HepG2 (cell line): ENCODE measurements around the gene ESR1. TPM values are rescaled to one million over a fixed set of nuclear protein-coding genes. Genes with fewer than 3 reads are reported as not detected.

Experiments used
- BHLHE40 ChIP-seq: IDR thresholded peaks from 2 replicates; pipeline ENCODE4 v1.6.1; 2011; ENCODE audit warnings: low read length, improper control_type of control experiment
- ELF3 ChIP-seq: IDR thresholded peaks from 2 replicates; pipeline ENCODE4 v1.6.1; 2016; ENCODE audit warnings: missing genetic modification reagents, missing compliant biosample characterization
- FOXA3 ChIP-seq: IDR thresholded peaks from 2 replicates; pipeline ENCODE4 v1.6.1; 2016; ENCODE audit warnings: missing genetic modification reagents, missing compliant biosample characterization
- FOXK2 ChIP-seq: fragments of 450-650 bp; IDR thresholded peaks from 2 replicates; pipeline ENCODE4 v1.6.1; 2016
- FOXP1 ChIP-seq, 2 experiments: fragments of 450-650 bp in 1 of 2; IDR thresholded peaks; 2 replicates each; pipeline ENCODE4 v1.6.1; 2017 to 2018; ENCODE audit warnings: antibody characterized with exemption in 1 of 2
- HHEX ChIP-seq: IDR thresholded peaks from 2 replicates; pipeline ENCODE4 v1.6.1; 2016; ENCODE audit warnings: control low read depth
- HMG20A ChIP-seq: IDR thresholded peaks from 2 replicates; pipeline ENCODE4 v1.6.1; 2016; ENCODE audit warnings: borderline replicate concordance
- MED1 ChIP-seq: sonication (generic); formaldehyde crosslinking; IDR thresholded peaks from 2 replicates; pipeline ENCODE4 v1.4.0; 2020; ENCODE audit warnings: missing genetic modification reagents
- NFIC ChIP-seq: IDR thresholded peaks from 2 replicates; pipeline ENCODE4 v1.6.1; 2012; ENCODE audit warnings: mild to moderate bottlenecking, low read length, inconsistent platforms
- NKX3-1 ChIP-seq: sonication (generic); formaldehyde crosslinking; IDR thresholded peaks from 2 replicates; pipeline ENCODE4 v1.5.0; 2020; ENCODE audit warnings: missing genetic modification reagents
- NR1H2 ChIP-seq: sonication (generic); formaldehyde crosslinking; IDR thresholded peaks from 2 replicates; pipeline ENCODE4 v1.8.1; 2022; ENCODE audit warnings: low read depth, missing genetic modification reagents, borderline replicate concordance
- RBM22 ChIP-seq: fragments of 200-400 bp; formaldehyde crosslinking; optimal IDR thresholded peaks from 2 replicates; pipeline ENCODE3; 2017; ENCODE audit warnings: mild to moderate bottlenecking, low read length, moderate library complexity
- RXRB ChIP-seq: IDR thresholded peaks from 2 replicates; pipeline ENCODE4 v1.6.1; 2016; ENCODE audit warnings: borderline replicate concordance, missing genetic modification reagents, missing compliant biosample characterization
- SP4 ChIP-seq: sonication (generic); formaldehyde crosslinking; IDR thresholded peaks from 2 replicates; pipeline ENCODE4 v1.8.1; 2023; ENCODE audit warnings: mild to moderate bottlenecking, missing genetic modification reagents
- STAG1 ChIP-seq: sonication (generic); formaldehyde crosslinking; IDR thresholded peaks from 2 replicates; pipeline ENCODE4 v1.4.0; 2020; ENCODE audit warnings: missing genetic modification reagents
- TBL1XR1 ChIP-seq: fragments of 150-350 bp; IDR thresholded peaks from 2 replicates; pipeline ENCODE4 v1.6.1; 2014; ENCODE audit warnings: borderline replicate concordance, low read length; ENCODE audit not compliant: partially characterized antibody
- ZNF569 ChIP-seq: sonication (generic); formaldehyde crosslinking; IDR thresholded peaks from 2 replicates; pipeline ENCODE4 v1.5.0; 2020; ENCODE audit warnings: mild to moderate bottlenecking, missing genetic modification reagents, moderate library complexity, borderline replicate concordance
- ZNF652 ChIP-seq: IDR thresholded peaks from 2 replicates; pipeline ENCODE4 v1.6.1; 2016; ENCODE audit warnings: low read depth, borderline replicate concordance
- ZNF891 ChIP-seq: sonication (generic); formaldehyde crosslinking; IDR thresholded peaks from 2 replicates; pipeline ENCODE4 v1.5.0; 2020; ENCODE audit warnings: mild to moderate bottlenecking, missing genetic modification reagents
- polyA plus RNA-seq, 8 experiments: library from polyadenylated mRNA; depleted of rRNA in 3 of 8; stranded (reverse) in 7 of 8; unstranded in 1 of 8; fragments of >200 nt; fragmentation: Illumina TruSeq in 4 of 8; extraction: Trizol in 4 of 8; gene quantifications; 2 replicates each; pipeline versions ENCODE4 v1.2.1 to v1.2.3, GENCODE V29; 2011 to 2016; ENCODE audit warnings: low read depth in 4 of 8, missing spikeins in 1 of 8, mixed read lengths in 1 of 8; ENCODE audit not compliant: insufficient read depth in 1 of 8
- total RNA-seq, 5 experiments: library from RNA; depleted of rRNA; stranded (reverse); fragments of >200 nt; fragmentation: Illumina TruSeq; extraction: Trizol; gene quantifications; 2 replicates each; pipeline ENCODE4 v1.2.3, GENCODE V29; 2016; ENCODE audit warnings: low read depth in 1 of 5
- TF ChIP-seq, protein P1 (sequence below): IDR thresholded peaks from 2 replicates; pipeline ENCODE4 v1.6.1; 2016; ENCODE audit warnings: low read depth
- TF ChIP-seq, protein P2 (sequence below), 2 experiments: fragments of 450-650 bp in 1 of 2; sonication (generic) in 1 of 2; formaldehyde crosslinking; IDR thresholded peaks; 2 replicates each; pipeline versions ENCODE4 v1.5.0 to v1.8.0; 2020 to 2022; ENCODE audit warnings: mild to moderate bottlenecking in 1 of 2, missing genetic modification reagents in 1 of 2
- TF ChIP-seq, protein P3 (sequence below): sonication (generic); formaldehyde crosslinking; IDR thresholded peaks from 2 replicates; pipeline ENCODE4 v1.8.0; 2022; ENCODE audit warnings: mild to moderate bottlenecking, missing genetic modification reagents; ENCODE audit not compliant: insufficient replicate concordance
- TF ChIP-seq, protein P4 (sequence below): IDR thresholded peaks from 2 replicates; pipeline ENCODE4 v1.6.1; 2012; ENCODE audit warnings: low read depth, low read length, improper control_type of control experiment
- TF ChIP-seq, protein P5 (sequence below): fragments of 450-650 bp; IDR thresholded peaks from 2 replicates; pipeline ENCODE4 v1.6.1; 2016

ESR1 gene
- total and polyA plus RNA-seq, 2 of the 13 experiments (the other 11 are each of a cell fraction or from before 2014, with no cell fraction given), result not detected

DNA sequence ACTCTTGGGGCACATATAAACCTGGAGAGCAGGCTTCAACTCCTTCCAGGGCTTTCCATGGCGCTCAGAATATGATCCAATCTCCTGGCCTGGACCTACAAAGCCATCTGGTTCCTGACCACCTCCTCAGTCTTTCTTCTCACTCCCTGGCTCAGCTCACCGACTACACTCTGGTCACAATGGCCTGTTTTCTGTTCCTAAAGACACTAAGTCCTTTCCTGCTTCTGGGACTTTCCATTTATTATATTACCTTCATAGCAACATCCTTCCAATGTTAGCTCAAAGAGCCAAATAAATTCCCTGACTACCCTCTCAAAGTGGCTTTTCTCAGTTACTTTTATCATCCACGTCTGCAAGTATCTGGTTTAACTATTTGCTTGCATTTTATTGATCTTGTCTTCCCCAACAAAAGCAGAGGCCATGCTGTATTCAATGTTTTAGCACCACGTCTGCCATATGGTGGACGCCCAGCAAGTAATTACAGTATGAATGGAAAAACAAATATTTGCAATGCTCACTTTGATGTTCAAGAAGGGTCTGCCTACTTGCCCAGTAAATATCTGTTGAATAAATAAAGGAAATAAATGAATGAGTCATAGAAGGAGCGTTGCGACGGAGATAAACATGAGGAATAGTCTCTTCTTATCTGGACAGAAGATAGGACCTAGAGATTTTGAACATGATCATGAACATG is 328.4 kb downstream of the ESR1 start (continued):
- TF ChIP-seq, protein P1, sequence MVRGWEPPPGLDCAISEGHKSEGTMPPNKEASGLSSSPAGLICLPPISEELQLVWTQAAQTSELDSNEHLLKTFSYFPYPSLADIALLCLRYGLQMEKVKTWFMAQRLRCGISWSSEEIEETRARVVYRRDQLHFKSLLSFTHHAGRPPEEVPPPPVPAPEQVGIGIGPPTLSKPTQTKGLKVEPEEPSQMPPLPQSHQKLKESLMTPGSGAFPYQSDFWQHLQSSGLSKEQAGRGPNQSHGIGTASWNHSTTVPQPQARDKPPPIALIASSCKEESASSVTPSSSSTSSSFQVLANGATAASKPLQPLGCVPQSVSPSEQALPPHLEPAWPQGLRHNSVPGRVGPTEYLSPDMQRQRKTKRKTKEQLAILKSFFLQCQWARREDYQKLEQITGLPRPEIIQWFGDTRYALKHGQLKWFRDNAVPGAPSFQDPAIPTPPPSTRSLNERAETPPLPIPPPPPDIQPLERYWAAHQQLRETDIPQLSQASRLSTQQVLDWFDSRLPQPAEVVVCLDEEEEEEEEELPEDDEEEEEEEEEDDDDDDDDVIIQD (CRISPR knock-in tag), result peak; percentile 93; the same call in 1 of the 2 replicates
- TF ChIP-seq MED1 (peak; percentile 88), ELF3 (CRISPR knock-in tag) (peak; percentile 85), STAG1 (no peak), FOXA3 (CRISPR knock-in tag) (peak; percentile 99), HHEX (peak; percentile 92), ZNF652 (CRISPR knock-in tag) (peak; percentile 94), HMG20A (CRISPR knock-in tag) (peak; percentile 97), RXRB (CRISPR knock-in tag) (peak; percentile 87), NFIC (peak; percentile 93; the same call in 1 of the 2 replicates), ZNF891 (CRISPR knock-in tag) (no peak), BHLHE40 (0 out of 2 replicates have a peak, but pooled peaks have one; percentile 20), NKX3-1 (CRISPR knock-in tag) (peak; percentile 92), FOXP1 (IDR thresholded peaks at IDR 0.05) (peak; percentile 58; the same call in 1 of the 2 replicates), FOXP1 (CRISPR knock-in tag; IDR thresholded peaks at IDR 0.05) (peak; percentile 97), FOXK2 (peak; percentile 77), ZNF569 (no peak), NR1H2 (CRISPR knock-in tag) (no peak), TBL1XR1 (peak; percentile 91), RBM22 (no peak), SP4 (CRISPR knock-in tag) (0 out of 2 replicates have a peak, but pooled peaks have one; percentile 35)
- TF ChIP-seq, protein P2, sequence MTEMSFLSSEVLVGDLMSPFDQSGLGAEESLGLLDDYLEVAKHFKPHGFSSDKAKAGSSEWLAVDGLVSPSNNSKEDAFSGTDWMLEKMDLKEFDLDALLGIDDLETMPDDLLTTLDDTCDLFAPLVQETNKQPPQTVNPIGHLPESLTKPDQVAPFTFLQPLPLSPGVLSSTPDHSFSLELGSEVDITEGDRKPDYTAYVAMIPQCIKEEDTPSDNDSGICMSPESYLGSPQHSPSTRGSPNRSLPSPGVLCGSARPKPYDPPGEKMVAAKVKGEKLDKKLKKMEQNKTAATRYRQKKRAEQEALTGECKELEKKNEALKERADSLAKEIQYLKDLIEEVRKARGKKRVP (CRISPR knock-in tag; IDR thresholded peaks at IDR 0.05), result peak in 1 of 2 experiments; percentile 76; a peak in 2 of 4 replicates
- TF ChIP-seq, protein P3, sequence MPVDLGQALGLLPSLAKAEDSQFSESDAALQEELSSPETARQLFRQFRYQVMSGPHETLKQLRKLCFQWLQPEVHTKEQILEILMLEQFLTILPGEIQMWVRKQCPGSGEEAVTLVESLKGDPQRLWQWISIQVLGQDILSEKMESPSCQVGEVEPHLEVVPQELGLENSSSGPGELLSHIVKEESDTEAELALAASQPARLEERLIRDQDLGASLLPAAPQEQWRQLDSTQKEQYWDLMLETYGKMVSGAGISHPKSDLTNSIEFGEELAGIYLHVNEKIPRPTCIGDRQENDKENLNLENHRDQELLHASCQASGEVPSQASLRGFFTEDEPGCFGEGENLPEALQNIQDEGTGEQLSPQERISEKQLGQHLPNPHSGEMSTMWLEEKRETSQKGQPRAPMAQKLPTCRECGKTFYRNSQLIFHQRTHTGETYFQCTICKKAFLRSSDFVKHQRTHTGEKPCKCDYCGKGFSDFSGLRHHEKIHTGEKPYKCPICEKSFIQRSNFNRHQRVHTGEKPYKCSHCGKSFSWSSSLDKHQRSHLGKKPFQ, result no peak
- TF ChIP-seq, protein P4, sequence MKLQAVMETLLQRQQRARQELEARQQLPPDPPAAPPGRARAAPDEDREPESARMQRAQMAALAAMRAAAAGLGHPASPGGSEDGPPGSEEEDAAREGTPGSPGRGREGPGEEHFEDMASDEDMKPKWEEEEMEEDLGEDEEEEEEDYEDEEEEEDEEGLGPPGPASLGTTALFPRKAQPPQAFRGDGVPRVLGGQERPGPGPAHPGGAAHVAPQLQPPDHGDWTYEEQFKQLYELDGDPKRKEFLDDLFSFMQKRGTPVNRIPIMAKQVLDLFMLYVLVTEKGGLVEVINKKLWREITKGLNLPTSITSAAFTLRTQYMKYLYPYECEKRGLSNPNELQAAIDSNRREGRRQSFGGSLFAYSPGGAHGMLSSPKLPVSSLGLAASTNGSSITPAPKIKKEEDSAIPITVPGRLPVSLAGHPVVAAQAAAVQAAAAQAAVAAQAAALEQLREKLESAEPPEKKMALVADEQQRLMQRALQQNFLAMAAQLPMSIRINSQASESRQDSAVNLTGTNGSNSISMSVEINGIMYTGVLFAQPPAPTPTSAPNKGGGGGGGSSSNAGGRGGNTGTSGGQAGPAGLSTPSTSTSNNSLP, result peak; percentile 98
- TF ChIP-seq, protein P5, sequence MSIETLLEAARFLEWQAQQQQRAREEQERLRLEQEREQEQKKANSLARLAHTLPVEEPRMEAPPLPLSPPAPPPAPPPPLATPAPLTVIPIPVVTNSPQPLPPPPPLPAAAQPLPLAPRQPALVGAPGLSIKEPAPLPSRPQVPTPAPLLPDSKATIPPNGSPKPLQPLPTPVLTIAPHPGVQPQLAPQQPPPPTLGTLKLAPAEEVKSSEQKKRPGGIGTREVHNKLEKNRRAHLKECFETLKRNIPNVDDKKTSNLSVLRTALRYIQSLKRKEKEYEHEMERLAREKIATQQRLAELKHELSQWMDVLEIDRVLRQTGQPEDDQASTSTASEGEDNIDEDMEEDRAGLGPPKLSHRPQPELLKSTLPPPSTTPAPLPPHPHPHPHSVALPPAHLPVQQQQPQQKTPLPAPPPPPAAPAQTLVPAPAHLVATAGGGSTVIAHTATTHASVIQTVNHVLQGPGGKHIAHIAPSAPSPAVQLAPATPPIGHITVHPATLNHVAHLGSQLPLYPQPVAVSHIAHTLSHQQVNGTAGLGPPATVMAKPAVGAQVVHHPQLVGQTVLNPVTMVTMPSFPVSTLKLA, result peak; percentile 17; the same call in 1 of the 2 replicates
